IgD-negative memory B cell (primary cell): ENCODE results near the gene STRN4. TPM values are rescaled to one million over a fixed set of nuclear protein-coding genes. Genes with fewer than 3 reads are reported as not detected.
A peak's percentile ranks its signal among the peaks of the same experiment; 100 is the strongest.
"Not testable (repeated sequence)": the region's sequence is repeated elsewhere in the genome, so short reads cannot be mapped to it uniquely, and the experiment has no call there.

Experiments
- H3K27ac Mint-ChIP-seq, 3 donors: one replicate each; pipeline ENCODE4 v1.8.0; 2020 to 2022; ENCODE audit warnings: mild to moderate bottlenecking in 3 of 3, mixed read lengths in 3 of 3, moderate library complexity in 1 of 3
- H3K27me3 Mint-ChIP-seq: one replicate; pipeline ENCODE4 v1.8.0; 2021; ENCODE audit warnings: mixed read lengths
- H3K36me3 Mint-ChIP-seq: one replicate; pipeline ENCODE4 v1.8.0; 2020; ENCODE audit warnings: mild to moderate bottlenecking, mixed read lengths
- H3K4me1 Mint-ChIP-seq, 3 donors: one replicate each; pipeline ENCODE4 v1.8.0; 2020 to 2022; ENCODE audit warnings: mixed read lengths in 3 of 3, mild to moderate bottlenecking in 1 of 3
- H3K4me3 Mint-ChIP-seq, 4 donors: one replicate each; pipeline ENCODE4 v1.8.0; 2020 to 2022; ENCODE audit warnings: mild to moderate bottlenecking in 4 of 4, mixed read lengths in 4 of 4, moderate library complexity in 3 of 4
- H3K9me3 Mint-ChIP-seq, 3 donors: one replicate each; pipeline ENCODE4 v1.8.0; 2020 to 2021; ENCODE audit warnings: mixed read lengths in 3 of 3, mild to moderate bottlenecking in 1 of 3
- polyA plus RNA-seq: library from polyadenylated mRNA; unstranded; fragments of 300-500 nt; fragmentation: Illumina TruSeq; gene quantifications from one replicate; pipeline ENCODE4 v1.2.3, GENCODE V29; 2021

Gene STRN4
- polyA plus RNA-seq, 1 donor from 2014 or later = 33.3 TPM

DNA sequence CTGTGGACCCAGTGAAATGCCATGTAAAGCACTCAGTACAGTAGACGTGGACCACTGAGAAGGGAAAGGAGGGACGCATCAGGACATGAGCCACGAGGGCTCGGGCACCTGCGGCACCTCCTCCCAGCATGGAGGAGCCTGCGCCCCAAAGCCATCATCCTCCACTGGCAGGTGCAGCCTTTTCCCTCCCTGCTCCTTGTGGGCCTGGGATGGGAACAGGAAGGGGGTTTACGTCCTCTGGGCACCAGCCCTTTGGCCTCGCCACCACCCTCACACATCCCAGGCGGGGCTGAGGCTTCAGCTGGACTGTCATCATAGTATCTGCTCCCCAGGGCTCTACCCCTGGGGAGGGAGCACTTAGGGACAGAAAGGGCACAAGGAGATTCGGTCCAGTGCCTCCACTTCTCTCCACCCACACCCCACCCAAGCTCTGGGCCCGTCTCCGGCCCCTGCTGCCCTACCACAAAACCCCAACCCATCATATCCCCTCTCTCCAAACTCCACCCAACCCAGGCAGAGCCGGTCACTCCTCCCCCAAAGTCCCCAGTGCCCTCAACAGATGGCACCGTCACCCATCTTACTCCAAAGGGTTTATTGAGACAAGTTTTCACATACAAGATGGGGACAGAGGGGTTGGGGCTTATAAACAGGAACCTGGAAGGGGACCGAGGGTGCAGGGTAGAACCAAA lies 27.2 kb downstream of the STRN4 start:
- peaks cover 29 to 47% (median 38%) of the 10 kb centered on the region in 3 donors for H3K4me1 Mint-ChIP-seq
- H3K9me3 Mint-ChIP-seq = no peaks in the 10 kb centered on the region
- H3K27me3 Mint-ChIP-seq = no peaks in the 10 kb centered on the region
- H3K4me3 Mint-ChIP-seq = peak overlapping the region; percentile 92 to 99 (median 97)
- peaks cover 3% of the 10 kb centered on the region for H3K36me3 Mint-ChIP-seq
- H3K27ac Mint-ChIP-seq = peak overlapping the region; percentile 97 to 99 (median 98)

DNA sequence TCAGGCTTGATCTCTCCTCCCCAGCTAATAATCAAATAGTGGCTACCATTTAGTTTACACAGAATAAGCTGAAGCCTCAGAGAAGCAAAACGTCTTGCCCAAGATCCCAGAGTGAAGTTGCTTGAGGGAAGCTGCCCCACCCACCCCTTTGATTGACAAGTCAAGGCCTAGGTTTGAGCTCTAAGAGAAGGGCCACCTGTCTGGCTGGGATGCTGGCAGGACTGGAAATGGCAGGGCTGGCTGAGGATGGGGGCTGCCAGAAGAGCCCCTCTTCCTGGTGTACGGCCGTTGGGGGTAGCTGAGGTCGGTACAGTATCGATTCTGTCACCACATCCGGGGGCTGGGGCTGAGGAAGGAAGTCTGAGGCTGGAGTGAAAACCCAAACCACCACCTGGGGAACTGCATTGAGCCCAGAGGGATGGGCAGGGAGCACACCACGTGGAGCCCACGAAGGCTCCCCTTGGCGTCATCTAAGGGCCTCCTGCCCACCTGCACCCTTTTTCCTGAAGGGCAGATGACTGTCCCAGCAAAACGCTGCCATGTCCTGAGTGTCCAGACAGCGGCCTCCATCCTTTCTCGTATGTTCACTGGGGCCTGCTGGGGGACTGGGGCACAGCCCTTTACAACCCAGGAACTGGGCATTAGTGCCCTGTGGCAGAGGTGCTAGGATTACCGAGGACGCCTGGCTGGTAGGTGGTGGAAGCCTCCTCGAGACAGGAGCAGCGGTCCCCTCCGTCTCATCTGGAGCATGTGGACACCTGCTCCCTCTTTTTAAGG lies 27.9 kb downstream of the STRN4 start:
- H3K27me3 Mint-ChIP-seq = no peaks in the 10 kb centered on the region

GRCh38 chr19:46717716-46718143 lies 28.5 kb downstream of the STRN4 start:
- H3K27ac Mint-ChIP-seq = peak overlapping the region; percentile 97 to 99 (median 98)
- H3K36me3 Mint-ChIP-seq = peaks cover 4% of the 10 kb centered on the region
- no peaks in the 10 kb centered on the region for H3K27me3 Mint-ChIP-seq
- peak overlapping the region; percentile 92 to 99 (median 97) for H3K4me3 Mint-ChIP-seq
- H3K9me3 Mint-ChIP-seq = no peaks in the 10 kb centered on the region
- peaks cover 29 to 50% (median 39%) of the 10 kb centered on the region in 3 donors for H3K4me1 Mint-ChIP-seq

More for the DNA sequence above, 27.9 kb downstream of the STRN4 start:
- H3K4me1 Mint-ChIP-seq = peaks cover 29 to 49% (median 39%) of the 10 kb centered on the region in 3 donors
- H3K9me3 Mint-ChIP-seq = no peaks in the 10 kb centered on the region
- H3K36me3 Mint-ChIP-seq = peaks cover 4% of the 10 kb centered on the region
- H3K4me3 Mint-ChIP-seq = peak overlapping the region; percentile 92 to 99 (median 97)
- peak overlapping the region; percentile 97 to 99 (median 98) for H3K27ac Mint-ChIP-seq

GRCh38 chr19:46717034-46717715 lies 29.1 kb downstream of the STRN4 start, which contains the start of gene PRKD2:
PRKD2 (minus strand) TSS chr19:46717114; CDS start chr19:46716370, 744 bp downstream.
- peaks cover 30 to 51% (median 38%) of the 10 kb centered on the region in 3 donors for H3K4me1 Mint-ChIP-seq
- H3K9me3 Mint-ChIP-seq = no peaks in the 10 kb centered on the region
- H3K36me3 Mint-ChIP-seq = peaks cover 4% of the 10 kb centered on the region
- no peaks in the 10 kb centered on the region for H3K27me3 Mint-ChIP-seq
- peak within 1 kb of the TSS; percentile 97 to 99 (median 98) for H3K27ac Mint-ChIP-seq
- H3K4me3 Mint-ChIP-seq = peak within 1 kb of the TSS; percentile 92 to 99 (median 97)

- Mint-ChIP-seq H3K9me3 (no peaks in the 10 kb centered on the region), H3K36me3 (peaks cover 1% of the 10 kb centered on the region), H3K4me1 (peaks cover 28 to 46% (median 34%) of the 10 kb centered on the region in 3 donors), H3K27ac (peak overlapping the region; percentile 97 to 99 (median 98)), H3K4me3 (peak overlapping the region; percentile 92 to 99 (median 97)), H3K27me3 (no peaks in the 10 kb centered on the region)
Observed at GRCh38 chr19:46716672-46717033, 29.6 kb downstream of the STRN4 start.

- Mint-ChIP-seq H3K27ac (peak overlapping the region; percentile 97 to 99 (median 98)), H3K27me3 (no peaks in the 10 kb centered on the region), H3K4me1 (peaks cover 28 to 44% (median 31%) of the 10 kb centered on the region in 3 donors), H3K36me3 (peaks cover 1% of the 10 kb centered on the region), H3K4me3 (peak overlapping the region; percentile 92 to 99 (median 97)), H3K9me3 (no peaks in the 10 kb centered on the region)
Observed at GRCh38 chr19:46715975-46716671, 30.1 kb downstream of the STRN4 start.

GRCh38 chr19:46715620-46715974 lies 30.7 kb downstream of the STRN4 start:
- Mint-ChIP-seq H3K27ac (peak overlapping the region; percentile 97 to 99 (median 98)), H3K4me1 (peaks cover 23 to 41% (median 28%) of the 10 kb centered on the region in 3 donors), H3K4me3 (peak overlapping the region; percentile 92 to 99 (median 97)), H3K36me3 (peaks cover 1% of the 10 kb centered on the region), H3K27me3 (no peaks in the 10 kb centered on the region), H3K9me3 (no peaks in the 10 kb centered on the region)

DNA sequence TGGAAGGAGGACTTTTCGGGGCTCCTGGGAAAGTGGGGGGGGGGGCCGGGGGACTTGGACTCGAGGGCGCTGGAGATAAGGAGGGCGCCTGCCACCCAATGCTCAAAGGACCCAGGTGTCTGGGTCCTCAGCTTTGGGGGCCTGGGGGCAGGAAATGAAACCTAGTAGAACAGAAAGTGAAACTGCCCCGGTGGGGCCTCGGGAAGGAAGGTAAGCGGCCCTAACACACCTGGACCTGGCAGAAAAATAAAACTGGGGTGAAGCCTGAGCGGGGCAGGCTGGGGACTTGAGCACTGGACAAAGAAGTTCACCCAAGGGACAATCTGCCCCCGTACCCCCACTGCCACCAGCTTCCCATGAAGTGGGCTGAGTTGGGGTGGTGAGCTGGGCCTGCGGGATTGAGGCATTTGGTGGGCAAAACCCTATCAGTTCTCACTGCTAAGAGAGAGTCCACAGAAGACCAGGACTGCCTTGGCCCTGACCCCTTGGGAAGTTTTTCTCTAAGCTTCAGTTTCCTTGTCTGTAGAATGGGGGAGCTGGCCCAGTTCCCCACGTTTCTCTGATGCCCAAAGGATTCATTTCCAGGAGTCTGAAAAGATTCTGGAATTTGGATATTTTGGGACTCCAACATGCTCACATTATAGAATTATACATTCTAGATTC lies 31.7 kb downstream of the STRN4 start:
- Mint-ChIP-seq H3K27me3 (no peaks in the 10 kb centered on the region), H3K36me3 (peaks cover 1% of the 10 kb centered on the region), H3K27ac (peak overlapping the region; percentile 97 to 99 (median 98)), H3K4me3 (peak overlapping the region; percentile 92 to 99 (median 97)), H3K9me3 (no peaks in the 10 kb centered on the region), H3K4me1 (peaks cover 21 to 36% (median 27%) of the 10 kb centered on the region in 3 donors)

GRCh38 chr19:46713781-46714443 lies 32.3 kb downstream of the STRN4 start:
- H3K36me3 Mint-ChIP-seq = peaks cover 1% of the 10 kb centered on the region
- H3K27me3 Mint-ChIP-seq = no peaks in the 10 kb centered on the region
- peak overlapping the region; percentile 92 to 99 (median 97) for H3K4me3 Mint-ChIP-seq
- H3K9me3 Mint-ChIP-seq = no peaks in the 10 kb centered on the region
- H3K27ac Mint-ChIP-seq = peak overlapping the region; percentile 97 to 99 (median 98)
- peaks cover 17 to 30% (median 20%) of the 10 kb centered on the region in 3 donors for H3K4me1 Mint-ChIP-seq

DNA sequence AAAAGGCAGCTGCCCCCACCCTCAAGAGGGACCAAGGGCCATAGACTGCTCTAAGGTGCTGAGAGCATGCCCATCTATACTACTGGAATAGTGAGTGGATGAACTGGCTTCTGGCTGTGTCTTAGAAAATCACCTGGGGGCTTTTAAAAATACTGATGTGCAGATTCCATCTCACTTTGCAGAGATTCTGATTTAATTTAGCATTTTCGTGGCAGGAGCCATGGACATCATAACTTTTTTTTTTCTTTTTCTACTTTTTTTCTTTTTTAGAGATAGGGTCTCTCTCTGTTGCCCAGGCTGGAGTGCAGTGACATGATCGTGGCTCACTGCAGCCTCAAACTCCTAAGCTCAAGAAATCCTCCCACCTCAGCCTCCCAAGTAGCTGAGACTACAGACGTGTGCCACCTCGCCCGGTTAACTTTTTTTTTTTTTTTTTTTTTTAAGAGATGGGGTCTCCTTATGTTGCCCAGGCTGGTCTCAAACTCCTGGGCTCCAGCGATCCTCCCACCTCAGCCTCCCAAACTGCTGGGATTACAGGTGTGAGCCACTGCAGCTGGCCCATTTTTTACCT lies 33.4 kb downstream of the STRN4 start:
- Mint-ChIP-seq H3K4me3 (peak overlapping the region; percentile 22 to 99 (median 65)), H3K27ac (peak overlapping the region; percentile 57 to 98 (median 97)), H3K4me1 (peaks cover 11 to 22% (median 13%) of the 10 kb centered on the region in 3 donors)
- H3K9me3 Mint-ChIP-seq, H3K27me3 Mint-ChIP-seq, H3K36me3 Mint-ChIP-seq: not testable (repeated sequence)

DNA sequence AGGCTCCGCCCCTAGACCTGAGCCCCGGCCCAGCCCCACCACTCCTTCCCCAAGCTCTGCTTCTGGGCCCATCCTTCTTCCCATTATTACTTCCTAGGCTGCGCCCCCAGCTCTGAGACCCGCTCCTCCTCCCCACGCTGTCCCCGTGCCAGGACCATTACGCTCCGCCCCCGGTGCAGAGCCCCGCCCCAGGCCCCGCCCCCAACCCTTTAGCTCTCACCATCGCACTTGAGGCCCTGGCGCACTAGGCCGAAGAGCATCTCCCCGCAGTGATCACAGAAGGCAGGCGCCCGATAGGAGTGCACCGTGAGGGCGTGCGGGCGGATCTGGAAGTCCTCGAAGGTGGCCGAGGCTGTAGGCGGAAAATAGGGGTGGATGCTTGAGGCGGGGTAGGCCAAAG lies 35.6 kb downstream of the STRN4 start:
- Mint-ChIP-seq H3K4me3 (peak overlapping the region in 1 of 4 donors; percentile 30), H3K27me3 (no peaks in the 10 kb centered on the region), H3K9me3 (no peaks in the 10 kb centered on the region), H3K27ac (no peak overlapping the region), H3K4me1 (peaks cover 9 to 20% (median 11%) of the 10 kb centered on the region in 3 donors), H3K36me3 (peaks cover 1% of the 10 kb centered on the region)

DNA sequence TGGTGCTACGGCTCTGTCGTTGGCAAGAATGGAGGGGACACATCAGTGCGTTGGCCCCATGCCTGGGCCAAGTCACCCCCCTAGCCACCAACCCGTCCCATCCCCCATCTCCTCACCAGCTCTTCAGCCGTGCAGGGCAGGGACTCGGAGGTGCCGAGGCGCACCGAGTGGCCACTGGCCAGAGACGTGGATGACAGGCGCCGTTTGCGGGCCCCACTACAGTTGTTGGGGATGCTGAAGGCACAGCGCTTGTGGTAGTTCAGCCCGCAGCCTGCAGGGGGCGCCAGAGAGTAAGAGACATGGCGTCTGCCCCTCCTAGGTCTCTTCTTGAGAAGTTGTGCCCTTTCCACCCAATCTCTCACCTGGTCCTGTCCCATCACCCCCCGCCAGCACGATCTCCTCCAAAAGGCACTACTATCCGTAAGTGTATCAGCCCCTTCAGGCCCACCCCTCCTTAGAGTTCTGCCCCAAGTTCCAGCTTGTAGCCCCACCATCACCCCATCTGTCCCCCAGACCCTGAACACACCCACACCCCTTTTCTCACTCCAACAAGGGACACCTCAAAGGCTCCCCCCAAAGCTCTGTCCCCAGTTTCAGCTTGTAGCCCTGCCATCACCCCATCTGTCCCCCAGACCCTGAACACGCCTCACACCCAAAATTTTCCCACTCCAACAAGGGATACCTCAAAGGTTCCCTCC lies 41.7 kb downstream of the STRN4 start:
- H3K9me3 Mint-ChIP-seq = no peaks in the 10 kb centered on the region
- peak overlapping the region; percentile 0 to 78 (median 39) for H3K27ac Mint-ChIP-seq
- H3K4me3 Mint-ChIP-seq = peak overlapping the region in 1 of 4 donors; percentile 37
- peaks cover 5% of the 10 kb centered on the region for H3K36me3 Mint-ChIP-seq
- no peaks in the 10 kb centered on the region for H3K27me3 Mint-ChIP-seq
- H3K4me1 Mint-ChIP-seq = peaks cover 4 to 7% (median 5%) of the 10 kb centered on the region in 3 donors

DNA sequence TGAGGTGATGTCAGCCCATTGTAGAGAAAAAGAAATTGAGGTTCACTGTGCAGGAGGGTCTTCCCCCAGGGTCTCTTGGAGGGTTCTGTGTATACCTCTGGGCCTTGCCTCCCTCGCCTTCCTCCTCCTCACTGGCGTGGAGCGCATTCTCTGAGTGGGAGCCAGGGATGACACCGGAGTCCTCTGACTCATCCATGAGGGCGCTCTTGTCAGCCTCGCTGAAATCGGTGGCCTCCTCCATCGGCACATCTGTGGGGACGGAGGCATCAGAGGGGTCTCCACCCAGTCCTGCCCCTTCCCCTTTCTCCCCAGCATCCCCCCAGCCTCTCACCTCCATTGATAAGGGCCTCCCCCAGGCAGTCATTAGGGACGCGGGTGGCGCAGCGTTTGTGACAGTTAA lies 45.5 kb downstream of the STRN4 start:
- H3K9me3 Mint-ChIP-seq = no peaks in the 10 kb centered on the region
- peaks cover 8% of the 10 kb centered on the region for H3K36me3 Mint-ChIP-seq
- peaks cover 4 to 8% (median 5%) of the 10 kb centered on the region in 3 donors for H3K4me1 Mint-ChIP-seq
- H3K27ac Mint-ChIP-seq = no peak overlapping the region
- no peaks in the 10 kb centered on the region for H3K27me3 Mint-ChIP-seq
- H3K4me3 Mint-ChIP-seq = no peak overlapping the region
